Vagina (tissue), 2 donors: ENCODE results near the gene NFIA. TPM values are rescaled to one million over a fixed set of nuclear protein-coding genes. Genes with fewer than 3 reads are reported as not detected.

Source experiments
- DNase-seq, 2 donors: peaks; one replicate each; pipeline ENCODE4 v3.0.0-alpha.2; 2017; ENCODE audit errors: extremely low spot score in 2 of 2
- H3K27ac ChIP-seq: fragments of 200-600 bp; sonication (generic); one replicate; pipeline ENCODE4 v1.5.1; 2019
- H3K27me3 ChIP-seq: fragments of 200-600 bp; sonication (generic); one replicate; pipeline ENCODE4 v1.5.1; 2019
- H3K36me3 ChIP-seq, 2 donors: fragments of 200-600 bp; sonication (generic); one replicate each; pipeline ENCODE4 v1.5.1; 2017 to 2019
- H3K4me1 ChIP-seq: fragments of 200-600 bp; sonication (generic); one replicate; pipeline ENCODE4 v1.5.1; 2019
- H3K4me3 ChIP-seq, 2 donors: fragments of 200-600 bp; sonication (generic); 1 replicate in 1 of 2; 2 replicates in 1 of 2; pipeline ENCODE4 v1.5.1; 2016 to 2019
- H3K9me3 ChIP-seq: fragments of 200-600 bp; sonication (generic); one replicate; pipeline ENCODE4 v1.5.1; 2019
- CTCF ChIP-seq, 3 experiments: fragments of 450-650 bp in 2 of 3; fragments of 200-600 bp in 1 of 3; sonication (generic) in 1 of 3; IDR thresholded peaks; one replicate each; pipeline ENCODE4 v1.5.1; 2017 to 2019; ENCODE audit warnings: antibody characterized with exemption in 3 of 3, mild to moderate bottlenecking in 2 of 3, moderate library complexity in 2 of 3
- POLR2A ChIP-seq, 2 donors: fragments of 450-650 bp; IDR thresholded peaks; one replicate each; pipeline ENCODE4 v1.6.1; 2017; ENCODE audit warnings: antibody characterized with exemption in 2 of 2, mild to moderate bottlenecking in 2 of 2, moderate library complexity in 2 of 2
- POLR2AphosphoS5 ChIP-seq, 2 donors: sonication (generic); formaldehyde crosslinking; IDR thresholded peaks; one replicate each; pipeline ENCODE4 v1.9.0; 2017; ENCODE audit warnings: antibody characterized with exemption in 2 of 2, mild to moderate bottlenecking in 2 of 2, low read depth in 1 of 2; ENCODE audit not compliant: insufficient read depth in 1 of 2
- intact Hi-C: fragments of 100-400 bp; cut with DNase I; formaldehyde crosslinking; loops from one replicate; pipeline ENCODE4 v1.15.1; 2023
- total RNA-seq: library from RNA; depleted of rRNA; stranded (reverse); fragments of >200 nt; gene quantifications from one replicate; pipeline ENCODE4 v1.2.3, GENCODE V29; 2016

Gene NFIA
- total RNA-seq, 1 donor from 2014 or later = 59.2 TPM

- DNase-seq = no peak
- no peak overlapping the region for H3K4me3 ChIP-seq
- no peaks in the 10 kb centered on the region for H3K9me3 ChIP-seq
- H3K4me1 ChIP-seq = peaks cover 52% of the 10 kb centered on the region
- no peak overlapping the region for H3K27ac ChIP-seq
- TF ChIP-seq POLR2A (IDR thresholded peaks at IDR 0.05) (no peak), CTCF (IDR thresholded peaks at IDR 0.05) (no peak), POLR2AphosphoS5 (IDR thresholded peaks at IDR 0.05; ENCODE audit: insufficient read depth in 1 of 2, low read depth in 1 of 2) (no peak)
- intact Hi-C loops = no loop called here
- no peaks in the 10 kb centered on the region for H3K27me3 ChIP-seq
- no peaks in the 10 kb centered on the region for H3K36me3 ChIP-seq
Measured at GRCh38 chr1:61114178-61114870, 32.0 kb downstream of the NFIA start.

- no peak for DNase-seq
- TF ChIP-seq POLR2AphosphoS5 (IDR thresholded peaks at IDR 0.05; ENCODE audit: insufficient read depth in 1 of 2, low read depth in 1 of 2) = no peak
- intact Hi-C loops = no loop called here
- no peaks in the 10 kb centered on the region for H3K27me3 ChIP-seq
- no peak overlapping the region for H3K27ac ChIP-seq
- no peaks in the 10 kb centered on the region for H3K9me3 ChIP-seq
- peaks cover 62% of the 10 kb centered on the region for H3K4me1 ChIP-seq
- H3K4me3 ChIP-seq = no peak overlapping the region
- no peaks in the 10 kb centered on the region for H3K36me3 ChIP-seq
Measured at GRCh38 chr1:61115436-61115835, 33.1 kb downstream of the NFIA start.

GRCh38 chr1:61116421-61116820 lies 34.1 kb downstream of the NFIA start:
- Histone ChIP-seq H3K27ac (peak overlapping the region; percentile 49), H3K4me1 (peaks cover 62% of the 10 kb centered on the region), H3K4me3 (no peak overlapping the region), H3K9me3 (no peaks in the 10 kb centered on the region), H3K27me3 (no peaks in the 10 kb centered on the region), H3K36me3 (no peaks in the 10 kb centered on the region)
- intact Hi-C loops = no loop called here
- DNase-seq = no peak
- TF ChIP-seq POLR2AphosphoS5 (IDR thresholded peaks at IDR 0.05; ENCODE audit: insufficient read depth in 1 of 2, low read depth in 1 of 2) (no peak), POLR2A (IDR thresholded peaks at IDR 0.05) (no peak), CTCF (IDR thresholded peaks at IDR 0.05) (no peak)

- no peaks in the 10 kb centered on the region for H3K27me3 ChIP-seq
- no peak overlapping the region for H3K4me3 ChIP-seq
- H3K9me3 ChIP-seq = no peaks in the 10 kb centered on the region
- H3K27ac ChIP-seq = peak overlapping the region; percentile 38
- DNase-seq = no peak
- TF ChIP-seq POLR2A (IDR thresholded peaks at IDR 0.05) (no peak), CTCF (IDR thresholded peaks at IDR 0.05) (no peak), POLR2AphosphoS5 (IDR thresholded peaks at IDR 0.05; ENCODE audit: insufficient read depth in 1 of 2, low read depth in 1 of 2) (no peak)
- intact Hi-C loops = no loop called here
- peaks cover 60% of the 10 kb centered on the region for H3K4me1 ChIP-seq
- H3K36me3 ChIP-seq = no peaks in the 10 kb centered on the region
Measured at GRCh38 chr1:61117283-61117682, 34.9 kb downstream of the NFIA start.

GRCh38 chr1:61119085-61119484 lies 36.7 kb downstream of the NFIA start:
- no peak for DNase-seq
- H3K4me3 ChIP-seq = no peak overlapping the region
- no peaks in the 10 kb centered on the region for H3K9me3 ChIP-seq
- H3K27ac ChIP-seq = no peak overlapping the region
- TF ChIP-seq POLR2AphosphoS5 (IDR thresholded peaks at IDR 0.05; ENCODE audit: insufficient read depth in 1 of 2, low read depth in 1 of 2) (no peak), POLR2A (IDR thresholded peaks at IDR 0.05) (no peak), CTCF (IDR thresholded peaks at IDR 0.05) (no peak)
- H3K36me3 ChIP-seq = no peaks in the 10 kb centered on the region
- intact Hi-C loops = no loop called here
- peaks cover 64% of the 10 kb centered on the region for H3K4me1 ChIP-seq
- H3K27me3 ChIP-seq = no peaks in the 10 kb centered on the region
